Lung (tissue), 12 donors: Measurements from ENCODE around the gene ZNF221. TPM values are rescaled to one million over a fixed set of nuclear protein-coding genes. Genes with fewer than 3 reads are reported as not detected.
"Not testable (repeated sequence)": the region's sequence is repeated elsewhere in the genome, so short reads cannot be mapped to it uniquely, and the experiment has no call there.

Experiments
- ATAC-seq: fragments of 200-7000 bp; cut with Tn5 transposase; one replicate; pipeline ENCODE4 v1.9.1; 2020; ENCODE audit warnings: moderate number of reproducible peaks; ENCODE audit not compliant: insufficient read depth, low FRiP score
- DNase-seq, 3 donors: peaks; one replicate each; pipeline ENCODE4 v3.0.0-alpha.2; 2013 to 2017
- H3K27ac ChIP-seq, 2 donors: one replicate each; pipeline ENCODE4 v1.5.1; 2013; ENCODE audit warnings: mild to moderate bottlenecking in 2 of 2, moderate library complexity in 2 of 2, control low read depth in 1 of 2, inconsistent platforms in 1 of 2, low read depth in 1 of 2, low read length in 1 of 2
- H3K27me3 ChIP-seq, 3 donors: one replicate each; pipeline ENCODE4 v1.5.1; 2013; ENCODE audit warnings: low read length in 2 of 3; ENCODE audit not compliant: control insufficient read depth in 3 of 3, insufficient read depth in 3 of 3
- H3K36me3 ChIP-seq, 4 donors: one replicate each; pipeline ENCODE4 v1.5.1; 2013; ENCODE audit warnings: low read length in 4 of 4, mild to moderate bottlenecking in 1 of 4, moderate library complexity in 1 of 4; ENCODE audit not compliant: control insufficient read depth in 4 of 4, insufficient read depth in 4 of 4
- H3K4me1 ChIP-seq, 5 donors: one replicate each; pipeline ENCODE4 v1.5.1; 2013; ENCODE audit warnings: low read length in 5 of 5, mild to moderate bottlenecking in 2 of 5, moderate library complexity in 1 of 5; ENCODE audit not compliant: control insufficient read depth in 5 of 5, insufficient read depth in 5 of 5
- H3K4me3 ChIP-seq: one replicate; pipeline ENCODE4 v1.5.1; 2013; ENCODE audit warnings: mild to moderate bottlenecking, control low read depth, moderate library complexity
- H3K9ac ChIP-seq, 2 donors: one replicate each; pipeline ENCODE4 v1.5.1; 2013; ENCODE audit warnings: low read length in 2 of 2, control low read depth in 1 of 2; ENCODE audit not compliant: insufficient read depth in 1 of 2
- H3K9me3 ChIP-seq, 4 donors: one replicate each; pipeline ENCODE4 v1.5.1; 2013; ENCODE audit warnings: low read length in 3 of 4, mild to moderate bottlenecking in 1 of 4, moderate library complexity in 1 of 4; ENCODE audit not compliant: control insufficient read depth in 4 of 4, insufficient read depth in 3 of 4
- WGBS, 2 donors: extraction: QIAGEN DNeasy Blood & Tissue Kit; methylation state at CpG; one replicate each; pipeline ENCODE4 v1.1.7; 2013; 5-methylcytosine and 5-hydroxymethylcytosine counted together
- polyA plus RNA-seq, 2 donors: library from polyadenylated mRNA; stranded (reverse); fragments of 200-250 nt; gene quantifications; one replicate each; pipeline ENCODE4 v1.2.1, GENCODE V29; 2013
- total RNA-seq, 2 donors: library from RNA; depleted of rRNA in 1 of 2; stranded (reverse); fragments of >200 nt in 1 of 2; gene quantifications; one replicate each; pipeline ENCODE4 v1.2.1, GENCODE V29; 2014 to 2021
- TF ChIP-seq, protein P1 (sequence below): IDR thresholded peaks from 2 replicates; pipeline ENCODE4 v1.5.1; 2012; ENCODE audit warnings: mild to moderate bottlenecking; ENCODE audit errors: control extremely low read depth, extremely low read depth
- donor health status: control.
- donor health status: control.
- donor health status: Bipolar disorder and iron deficiency.
- donor health status: healthy.
- donor health status: DM: yes; HTN: yes; CAD: no.

ZNF221 gene
- total and polyA plus RNA-seq, 4 donors = 0.71 to 13.1 (median 1.7) TPM

DNA sequence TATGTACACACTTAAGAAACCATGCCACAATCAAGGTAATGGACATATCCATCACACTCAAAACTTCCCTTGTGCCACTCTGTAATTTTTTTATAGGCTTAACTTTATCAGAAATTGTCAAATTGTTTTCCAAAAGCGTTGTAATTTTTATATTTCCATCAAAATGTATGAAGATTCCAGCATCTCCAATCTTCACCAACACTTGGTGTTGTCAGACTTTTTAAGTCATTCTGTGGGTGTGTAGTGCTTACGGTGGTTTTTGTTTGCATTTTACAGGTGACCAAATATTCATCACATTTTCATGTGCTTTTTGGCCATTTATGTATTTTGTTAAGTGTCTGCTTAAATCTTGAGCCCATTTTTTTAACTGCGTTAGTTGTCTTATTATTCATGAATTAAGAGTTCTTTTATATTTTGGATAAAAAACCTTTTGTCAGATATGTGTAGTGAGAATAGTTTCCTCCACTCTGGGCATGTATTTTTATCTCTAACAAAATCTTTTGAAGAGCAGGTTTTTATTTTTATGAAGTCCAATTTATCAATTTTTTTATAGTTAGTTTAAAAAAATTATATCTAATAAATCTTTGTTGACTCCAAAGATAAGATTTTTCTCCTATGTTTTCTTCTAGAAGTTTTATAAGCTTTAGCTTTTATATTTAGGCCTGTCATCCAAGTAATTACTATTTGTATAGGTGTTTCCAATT is 11.3 kb upstream of the ZNF221 start:
- WGBS, 2 donors = 48 to 70% methylated on average over 3 of the region's 3 CpGs
- H3K4me3 ChIP-seq = no peak overlapping the region
- DNase-seq (no peak), ATAC-seq (no peak)
- no peak overlapping the region for H3K9ac ChIP-seq
- peaks cover 0 to 3% (median 0%) of the 10 kb centered on the region in 4 donors for H3K36me3 ChIP-seq
- peaks cover 0 to under 1% (median 0%) of the 10 kb centered on the region in 3 donors for H3K27me3 ChIP-seq
- H3K27ac ChIP-seq = no peak overlapping the region
- TF ChIP-seq, protein P1, sequence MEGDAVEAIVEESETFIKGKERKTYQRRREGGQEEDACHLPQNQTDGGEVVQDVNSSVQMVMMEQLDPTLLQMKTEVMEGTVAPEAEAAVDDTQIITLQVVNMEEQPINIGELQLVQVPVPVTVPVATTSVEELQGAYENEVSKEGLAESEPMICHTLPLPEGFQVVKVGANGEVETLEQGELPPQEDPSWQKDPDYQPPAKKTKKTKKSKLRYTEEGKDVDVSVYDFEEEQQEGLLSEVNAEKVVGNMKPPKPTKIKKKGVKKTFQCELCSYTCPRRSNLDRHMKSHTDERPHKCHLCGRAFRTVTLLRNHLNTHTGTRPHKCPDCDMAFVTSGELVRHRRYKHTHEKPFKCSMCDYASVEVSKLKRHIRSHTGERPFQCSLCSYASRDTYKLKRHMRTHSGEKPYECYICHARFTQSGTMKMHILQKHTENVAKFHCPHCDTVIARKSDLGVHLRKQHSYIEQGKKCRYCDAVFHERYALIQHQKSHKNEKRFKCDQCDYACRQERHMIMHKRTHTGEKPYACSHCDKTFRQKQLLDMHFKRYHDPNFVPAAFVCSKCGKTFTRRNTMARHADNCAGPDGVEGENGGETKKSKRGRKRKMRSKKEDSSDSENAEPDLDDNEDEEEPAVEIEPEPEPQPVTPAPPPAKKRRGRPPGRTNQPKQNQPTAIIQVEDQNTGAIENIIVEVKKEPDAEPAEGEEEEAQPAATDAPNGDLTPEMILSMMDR = no peak
- H3K9me3 ChIP-seq = peaks cover 0 to under 1% (median 0%) of the 10 kb centered on the region in 4 donors
- H3K4me1 ChIP-seq = no peaks in the 10 kb centered on the region

DNA sequence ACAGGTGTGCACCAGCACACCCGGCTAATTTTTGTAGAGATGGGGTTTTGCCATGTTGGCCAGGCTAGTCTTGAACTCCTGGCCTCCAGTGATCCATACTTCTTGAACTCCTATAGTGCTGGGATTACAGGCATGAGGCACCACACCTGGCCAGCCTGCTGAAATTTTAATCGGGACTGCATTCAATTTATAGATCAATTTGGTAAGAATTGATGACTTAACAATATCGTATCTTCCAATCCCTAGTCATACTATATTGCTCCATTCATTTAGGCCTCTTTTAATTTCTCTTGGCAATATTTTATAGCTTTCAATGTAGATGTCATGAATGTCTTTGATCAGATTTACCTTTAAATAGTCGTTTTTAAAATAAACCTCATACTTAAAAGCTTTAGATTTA is 10.3 kb upstream of the ZNF221 start:
- H3K9ac ChIP-seq = no peak overlapping the region
- TF ChIP-seq, protein P1 = no peak
- no peak overlapping the region for H3K27ac ChIP-seq
- 80 to 84% methylated on average over 4 of the region's 4 CpGs for WGBS, 2 donors
- peaks cover 0 to 5% (median 0%) of the 10 kb centered on the region in 3 donors for H3K27me3 ChIP-seq
- peaks cover 0 to 2% (median 0%) of the 10 kb centered on the region in 4 donors for H3K9me3 ChIP-seq
- ATAC-seq (no peak), DNase-seq (no peak)
- no peaks in the 10 kb centered on the region for H3K36me3 ChIP-seq
- no peak overlapping the region for H3K4me3 ChIP-seq
- no peaks in the 10 kb centered on the region for H3K4me1 ChIP-seq

DNA sequence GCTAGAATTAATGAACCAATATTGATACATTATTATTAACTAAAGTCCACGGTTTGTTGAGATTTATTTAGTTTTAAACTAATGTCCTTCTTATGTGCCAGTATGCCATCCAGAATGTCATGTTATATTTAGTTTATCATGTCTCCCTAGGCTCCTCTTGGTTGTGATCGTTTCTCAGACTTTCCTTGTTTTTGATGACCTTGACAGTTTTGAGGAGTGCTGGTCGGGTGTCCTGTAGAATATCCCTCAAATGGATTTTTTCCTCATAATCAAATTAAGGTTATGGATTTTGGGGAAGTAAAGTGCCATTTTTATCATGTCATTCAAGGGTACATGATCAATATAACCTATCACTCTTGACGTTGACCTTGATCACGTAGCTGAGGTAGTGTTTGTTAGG is 9.8 kb upstream of the ZNF221 start:
- TF ChIP-seq, protein P1 = no peak
- Histone ChIP-seq H3K27me3 (peaks cover 0 to 5% (median 0%) of the 10 kb centered on the region in 3 donors), H3K4me3 (no peak overlapping the region), H3K27ac (no peak overlapping the region), H3K4me1 (no peaks in the 10 kb centered on the region), H3K9me3 (peaks cover 0 to 2% (median 0%) of the 10 kb centered on the region in 4 donors), H3K9ac (no peak overlapping the region), H3K36me3 (no peaks in the 10 kb centered on the region)
- ATAC-seq (no peak), DNase-seq (no peak)
- 56 to 69% methylated on average over 5 of the region's 5 CpGs for WGBS, 2 donors

DNA sequence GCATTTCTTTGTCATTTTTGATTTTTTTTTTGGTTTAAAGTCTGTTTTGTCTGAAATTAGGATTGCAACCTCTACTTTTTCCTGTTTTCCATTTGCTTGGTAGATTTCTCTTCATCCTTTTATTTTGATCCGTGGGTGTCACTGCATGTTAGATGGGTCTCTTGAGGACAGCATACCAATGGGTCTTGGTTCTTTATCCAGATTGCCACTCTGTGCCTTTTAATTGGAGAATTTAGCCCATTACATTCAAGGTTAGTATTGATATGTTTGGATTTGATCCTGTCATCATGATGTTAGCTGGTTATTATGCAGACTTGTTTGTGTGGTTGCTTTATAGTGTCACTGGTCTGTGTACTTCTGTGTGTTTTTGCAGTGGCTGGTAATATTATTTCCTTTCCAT is 3.6 kb upstream of the ZNF221 start:
- H3K4me1 ChIP-seq, H3K27ac ChIP-seq, DNase-seq, ATAC-seq, H3K36me3 ChIP-seq, H3K4me3 ChIP-seq, H3K27me3 ChIP-seq, H3K9ac ChIP-seq: not testable (repeated sequence)
- 0% methylated on average over 1 of the region's 1 CpG for WGBS, 2 donors
- peaks cover 0 to 14% (median 5%) of the 10 kb centered on the region in 4 donors for H3K9me3 ChIP-seq

DNA sequence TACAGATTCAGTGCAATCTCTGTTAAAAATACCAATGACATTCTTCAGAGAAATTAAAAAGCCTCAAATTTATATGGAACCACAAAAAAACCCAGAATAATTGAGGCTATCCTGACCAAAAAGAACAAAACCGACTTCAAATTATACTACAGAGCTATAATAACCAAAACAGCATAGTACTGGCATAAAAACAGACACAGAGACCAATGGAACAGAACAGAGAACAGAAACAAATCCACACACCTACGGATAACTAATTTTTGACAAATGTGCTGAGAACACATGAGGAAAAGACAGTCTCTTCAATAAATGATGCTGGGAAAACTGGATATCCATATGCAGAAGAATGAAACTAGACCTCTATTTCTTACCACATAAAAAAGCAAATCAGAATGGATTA is 1.2 kb upstream of the ZNF221 start:
- DNase-seq, H3K27ac ChIP-seq, H3K4me3 ChIP-seq, H3K9ac ChIP-seq, H3K27me3 ChIP-seq, ATAC-seq, H3K4me1 ChIP-seq: not testable (repeated sequence)
- Histone ChIP-seq H3K36me3 (peaks cover 0 to 30% (median 10%) of the 10 kb centered on the region in 4 donors), H3K9me3 (peaks cover 0 to 23% (median 7%) of the 10 kb centered on the region in 4 donors)
- WGBS, 2 donors = 87 to 90% methylated on average over 2 of the region's 2 CpGs
